ENCODE results near the gene RSPO4. TPM values are rescaled to one million over a fixed set of nuclear protein-coding genes. Genes with fewer than 3 reads are reported as not detected.

The RSPO4 gene
- total and polyA plus RNA-seq, 2 of the 8 experiments (the other 6 are each of a cell fraction or from before 2014, with no cell fraction given), result 3.4 to 6.4 TPM

GRCh38 chr20:969868-970267 is 32.2 kb downstream of the RSPO4 start:
- DNase-seq (ENCODE audit: low read depth in 1 of 2, low spot score in 2 of 2), result no peak
- H3K18ac ChIP-seq (ENCODE audit: extremely low read depth, low read length), result no peak overlapping the region
- no peak overlapping the region for H4K8ac ChIP-seq (ENCODE audit: extremely low read depth, insufficient read depth, low read length)
- no peak overlapping the region for H3K4me2 ChIP-seq (ENCODE audit: insufficient read depth in 1 of 2, low read depth in 2 of 2, low read length in 2 of 2)
- no peaks in the 10 kb centered on the region for H3K23me2 ChIP-seq (ENCODE audit: low read depth, low read length)
- no peak overlapping the region for H3K27ac ChIP-seq (ENCODE audit: low read depth, low read length)
- 99% methylated on average over 4 of the region's 4 CpGs; no CpG with 5 or more reads in 1 of the 2 experiments for WGBS, 2 experiments (ENCODE audit: extremely low coverage in 1 of 2, insufficient coverage in 1 of 2, insufficient read length in 1 of 2, insufficient replicate concordance in 2 of 2, low coverage in 1 of 2, low lambda C conversion rate in 2 of 2, missing lambda C conversion rate in 1 of 2)
- H3K27me3 ChIP-seq (replicated peaks in 1 of 4; ENCODE audit: control insufficient read depth in 3 of 4, extremely low read depth in 1 of 4, insufficient read depth in 3 of 4, low read length in 3 of 4), result no peaks in the 10 kb centered on the region
- no peak for TF ChIP-seq KDM5A (IDR thresholded peaks at IDR 0.05; ENCODE audit: low read length)
- no peak overlapping the region for H3K23ac ChIP-seq (ENCODE audit: insufficient read length)
- H2AFZ ChIP-seq (ENCODE audit: low read length), result no peak overlapping the region
- no peak overlapping the region for H2AK5ac ChIP-seq (ENCODE audit: low read depth, low read length)
- H3K14ac ChIP-seq (ENCODE audit: insufficient read length), result no peak overlapping the region
- no peak overlapping the region for H3K4me3 ChIP-seq (ENCODE audit: extremely low read depth in 1 of 4, insufficient read depth in 2 of 4, low read depth in 3 of 4, low read length in 4 of 4)
- H4K91ac ChIP-seq (replicated peaks; ENCODE audit: insufficient read length, low read length), result no peak overlapping the region
- no peak overlapping the region for H2BK5ac ChIP-seq (ENCODE audit: low read depth, low read length)
- H2BK120ac ChIP-seq (replicated peaks; ENCODE audit: low read depth, low read length), result no peak overlapping the region
- no peaks in the 10 kb centered on the region for H3K36me3 ChIP-seq (ENCODE audit: control insufficient read depth in 2 of 4, insufficient read depth in 4 of 4, low read length in 3 of 4)
- H2BK15ac ChIP-seq (ENCODE audit: low read length), result no peak overlapping the region
- H3K79me1 ChIP-seq (ENCODE audit: low read depth, low read length), result no peaks in the 10 kb centered on the region
- FAIRE-seq, result no peak
- H3K4me1 ChIP-seq (replicated peaks in 1 of 4; ENCODE audit: control insufficient read depth in 3 of 4, insufficient read depth in 4 of 4, low read length in 3 of 4), result no peaks in the 10 kb centered on the region
- H3K4ac ChIP-seq (replicated peaks; ENCODE audit: insufficient read length, low read depth, low read length), result no peak overlapping the region
- peaks cover 0 to 1% of the 10 kb centered on the region in 2 experiments for H4K20me1 ChIP-seq (replicated peaks in 1 of 2; ENCODE audit: control insufficient read depth in 1 of 2, insufficient read depth in 2 of 2, low read length in 2 of 2)
- peaks cover 0 to 5% of the 10 kb centered on the region in 2 experiments; a peak in 1 of 4 replicates for H3K9me3 ChIP-seq (ENCODE audit: insufficient read depth in 2 of 2, low read depth in 1 of 2, low read length in 1 of 2)
- no peak overlapping the region for H2BK20ac ChIP-seq (ENCODE audit: low read length)
- H3K79me2 ChIP-seq (ENCODE audit: control insufficient read depth in 1 of 2, insufficient read depth in 2 of 2, low read length in 2 of 2), result no peaks in the 10 kb centered on the region
- no peak overlapping the region for H4K5ac ChIP-seq (ENCODE audit: insufficient read length, low read depth, low read length)
- CTCF ChIA-PET (ENCODE audit: partially characterized antibody), result interaction anchor here (0.9 to 13.1 kb wide), 3 partner anchors 10 to 154 kb away, joined by 3 to 155 read pairs (median 3); no protein-coding TSS in a partner anchor
- no peak overlapping the region for H2BK12ac ChIP-seq (ENCODE audit: low read depth, low read length)
- no peak overlapping the region for H3K9ac ChIP-seq (replicated peaks in 1 of 4; ENCODE audit: extremely low read depth in 1 of 4, low read depth in 3 of 4, low read length in 3 of 4)
- no peak overlapping the region for H3K56ac ChIP-seq (replicated peaks; ENCODE audit: insufficient read length, low read depth, low read length)
- POLR2A ChIA-PET (ENCODE audit: partially characterized antibody), result no interaction called here

All from H1 (cell line).